A673 (cell line): ENCODE results near the gene REC114.

Experiments used
- EZH2 ChIP-seq: fragments of 200-600 bp; sonication (generic); IDR thresholded peaks from 2 replicates; pipeline ENCODE4 v1.6.1; 2017; ENCODE audit warnings: borderline replicate concordance, low read depth, mild to moderate bottlenecking, mixed read lengths, antibody characterized with exemption, low read length; ENCODE audit not compliant: poor library complexity, severe bottlenecking
- TF ChIP-seq, protein P1 (sequence below): fragments of 300-800, 200-600 bp; sonication (generic); conservative IDR thresholded peaks from 2 replicates; pipeline ENCODE4 v1.5.1; 2017; ENCODE audit warnings: low read depth, mild to moderate bottlenecking, antibody characterized with exemption, low read length, moderate library complexity, mixed read lengths

DNA sequence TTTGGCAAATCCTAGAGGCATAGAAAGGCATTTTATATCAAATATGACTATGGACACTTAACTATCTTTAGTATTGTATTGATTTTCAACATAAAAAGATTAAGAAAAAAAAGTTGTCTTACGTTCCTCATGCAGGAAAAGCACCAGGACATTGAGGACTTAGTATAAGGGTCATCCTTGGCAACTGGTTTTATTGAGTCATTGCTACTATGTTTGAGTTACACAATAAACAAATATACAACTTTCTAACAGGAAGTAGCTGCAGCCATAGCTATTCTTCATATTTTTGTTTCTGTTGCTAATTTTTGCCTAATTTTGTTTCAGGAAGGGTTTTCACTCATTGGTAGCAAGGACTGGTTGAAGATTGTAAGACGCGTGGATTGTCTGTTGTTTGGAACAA is 97.2 kb downstream of the REC114 start:
- no peak for TF ChIP-seq EZH2
- TF ChIP-seq, protein P1, sequence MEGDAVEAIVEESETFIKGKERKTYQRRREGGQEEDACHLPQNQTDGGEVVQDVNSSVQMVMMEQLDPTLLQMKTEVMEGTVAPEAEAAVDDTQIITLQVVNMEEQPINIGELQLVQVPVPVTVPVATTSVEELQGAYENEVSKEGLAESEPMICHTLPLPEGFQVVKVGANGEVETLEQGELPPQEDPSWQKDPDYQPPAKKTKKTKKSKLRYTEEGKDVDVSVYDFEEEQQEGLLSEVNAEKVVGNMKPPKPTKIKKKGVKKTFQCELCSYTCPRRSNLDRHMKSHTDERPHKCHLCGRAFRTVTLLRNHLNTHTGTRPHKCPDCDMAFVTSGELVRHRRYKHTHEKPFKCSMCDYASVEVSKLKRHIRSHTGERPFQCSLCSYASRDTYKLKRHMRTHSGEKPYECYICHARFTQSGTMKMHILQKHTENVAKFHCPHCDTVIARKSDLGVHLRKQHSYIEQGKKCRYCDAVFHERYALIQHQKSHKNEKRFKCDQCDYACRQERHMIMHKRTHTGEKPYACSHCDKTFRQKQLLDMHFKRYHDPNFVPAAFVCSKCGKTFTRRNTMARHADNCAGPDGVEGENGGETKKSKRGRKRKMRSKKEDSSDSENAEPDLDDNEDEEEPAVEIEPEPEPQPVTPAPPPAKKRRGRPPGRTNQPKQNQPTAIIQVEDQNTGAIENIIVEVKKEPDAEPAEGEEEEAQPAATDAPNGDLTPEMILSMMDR = no peak
